HG03025 (cell line): ENCODE results near the gene OXT.
A peak's percentile ranks its signal among the peaks of the same experiment; 100 is the strongest.
"Not testable (repeated sequence)": the region's sequence is repeated elsewhere in the genome, so short reads cannot be mapped to it uniquely, and the experiment has no call there.

Experiments used
- ATAC-seq: cut with Tn5 transposase; IDR thresholded peaks from one replicate; pipeline ENCODE4 v1.9.1; 2021; ENCODE audit warnings: mild to moderate bottlenecking, moderate library complexity; ENCODE audit not compliant: unreplicated experiment, low FRiP score

Gene OXT

DNA sequence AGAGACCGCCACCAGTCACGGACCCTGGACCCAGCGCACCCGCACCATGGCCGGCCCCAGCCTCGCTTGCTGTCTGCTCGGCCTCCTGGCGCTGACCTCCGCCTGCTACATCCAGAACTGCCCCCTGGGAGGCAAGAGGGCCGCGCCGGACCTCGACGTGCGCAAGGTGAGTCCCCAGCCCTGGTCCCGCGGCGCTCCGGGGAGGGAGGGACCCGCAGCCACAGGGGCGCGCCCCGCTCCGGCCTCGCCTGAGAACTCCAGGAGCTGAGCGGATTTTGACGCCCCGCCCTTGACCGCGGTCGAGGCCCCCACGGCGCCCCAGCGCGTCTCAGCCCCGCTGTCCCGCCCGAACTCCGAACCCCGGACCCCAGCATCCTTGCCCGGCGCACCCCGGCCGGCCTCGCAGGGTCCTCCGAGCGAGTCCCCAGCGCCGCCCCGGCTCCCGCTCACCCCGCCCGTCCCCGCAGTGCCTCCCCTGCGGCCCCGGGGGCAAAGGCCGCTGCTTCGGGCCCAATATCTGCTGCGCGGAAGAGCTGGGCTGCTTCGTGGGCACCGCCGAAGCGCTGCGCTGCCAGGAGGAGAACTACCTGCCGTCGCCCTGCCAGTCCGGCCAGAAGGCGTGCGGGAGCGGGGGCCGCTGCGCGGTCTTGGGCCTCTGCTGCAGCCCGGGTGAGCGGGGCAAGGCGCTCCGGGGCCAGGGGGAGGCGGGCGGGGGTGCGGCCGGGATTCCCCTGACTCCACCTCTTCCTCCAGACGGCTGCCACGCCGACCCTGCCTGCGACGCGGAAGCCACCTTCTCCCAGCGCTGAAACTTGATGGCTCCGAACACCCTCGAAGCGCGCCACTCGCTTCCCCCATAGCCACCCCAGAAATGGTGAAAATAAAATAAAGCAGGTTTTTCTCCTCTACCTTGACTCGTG is at the start of gene OXT:
Gene OXT, plus strand, starts transcription at position 11 of the 920 bp plus-strand sequence. Its CDS starts 36 bp downstream, at position 47.
- no peak for ATAC-seq

DNA sequence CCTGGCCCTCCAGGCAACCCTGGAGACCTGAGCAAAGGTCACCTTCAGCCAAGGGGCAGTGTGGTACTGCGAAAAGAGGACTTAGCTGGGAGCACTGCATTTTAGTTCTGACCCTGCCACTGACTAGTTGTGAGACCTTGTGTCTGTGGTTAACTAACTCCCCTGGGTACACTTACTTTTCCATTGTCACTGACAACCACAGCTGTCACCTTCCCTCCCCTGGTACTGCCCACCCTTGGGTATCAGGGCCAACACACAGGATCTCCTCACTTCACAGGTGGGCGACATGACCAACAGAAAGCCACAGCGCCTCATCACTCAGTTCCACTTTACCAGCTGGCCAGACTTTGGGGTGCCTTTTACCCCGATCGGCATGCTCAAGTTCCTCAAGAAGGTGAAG is 49.6 kb upstream of the OXT start:
- no peak for ATAC-seq

DNA sequence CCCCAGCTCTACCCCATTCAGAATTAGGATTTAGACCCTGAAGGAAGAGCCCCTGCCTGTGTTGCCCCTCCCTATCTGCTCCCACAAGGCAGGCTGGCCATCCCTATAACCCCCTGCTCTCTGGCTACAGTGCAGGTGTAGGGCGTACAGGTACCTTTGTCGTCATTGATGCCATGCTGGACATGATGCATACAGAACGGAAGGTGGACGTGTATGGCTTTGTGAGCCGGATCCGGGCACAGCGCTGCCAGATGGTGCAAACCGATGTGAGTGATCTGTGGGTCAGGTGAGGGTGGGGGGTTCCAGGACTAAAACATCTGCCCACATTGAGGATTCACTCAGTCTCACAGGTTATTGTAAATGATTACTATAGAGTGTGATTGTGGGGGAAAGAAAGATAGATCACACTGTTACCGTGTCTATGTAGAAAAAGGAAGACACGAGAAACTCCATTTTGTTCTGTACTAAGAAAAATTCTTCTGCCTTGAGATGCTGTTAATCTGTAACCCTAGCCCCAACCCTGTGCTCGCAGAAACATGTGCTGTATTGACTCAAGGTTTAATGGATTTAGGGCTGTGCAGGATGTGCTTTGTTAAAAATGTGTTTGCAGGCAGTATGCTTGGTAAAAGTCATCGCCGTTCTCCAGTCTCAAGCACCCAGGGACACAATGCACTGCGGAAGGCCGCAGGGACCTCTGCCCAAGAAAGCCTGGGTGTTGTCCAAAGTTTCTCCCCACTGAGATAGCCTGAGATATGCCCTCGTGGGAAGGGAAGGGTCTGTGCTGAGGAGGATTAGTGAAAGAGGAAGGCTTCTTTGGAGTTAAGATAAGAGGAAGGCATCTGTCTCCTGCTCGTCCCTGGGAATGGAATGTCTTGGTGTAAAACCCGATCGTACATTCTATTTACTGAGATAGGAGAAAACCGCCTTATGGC is 48.6 kb upstream of the OXT start:
- not testable (repeated sequence) for ATAC-seq

DNA sequence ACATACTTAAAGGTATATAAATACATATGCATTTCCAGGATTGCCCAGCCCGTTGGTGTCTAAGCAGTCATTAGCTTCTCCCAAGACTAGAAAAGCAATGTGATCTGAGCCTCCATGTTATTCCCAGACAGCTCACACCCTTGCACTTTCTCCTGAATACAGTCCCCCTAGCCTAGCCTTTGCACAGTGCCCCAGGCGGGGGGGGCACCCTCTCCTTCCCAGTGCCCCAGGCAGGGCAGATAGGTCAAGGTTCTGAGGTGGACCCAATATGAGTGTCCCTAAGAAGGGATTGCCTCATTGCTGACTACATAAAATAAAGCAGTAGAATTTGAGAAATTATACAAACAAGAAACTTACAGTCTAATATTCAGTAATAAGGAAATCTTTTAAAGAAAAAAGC is 43.4 kb upstream of the OXT start:
- no peak for ATAC-seq

DNA sequence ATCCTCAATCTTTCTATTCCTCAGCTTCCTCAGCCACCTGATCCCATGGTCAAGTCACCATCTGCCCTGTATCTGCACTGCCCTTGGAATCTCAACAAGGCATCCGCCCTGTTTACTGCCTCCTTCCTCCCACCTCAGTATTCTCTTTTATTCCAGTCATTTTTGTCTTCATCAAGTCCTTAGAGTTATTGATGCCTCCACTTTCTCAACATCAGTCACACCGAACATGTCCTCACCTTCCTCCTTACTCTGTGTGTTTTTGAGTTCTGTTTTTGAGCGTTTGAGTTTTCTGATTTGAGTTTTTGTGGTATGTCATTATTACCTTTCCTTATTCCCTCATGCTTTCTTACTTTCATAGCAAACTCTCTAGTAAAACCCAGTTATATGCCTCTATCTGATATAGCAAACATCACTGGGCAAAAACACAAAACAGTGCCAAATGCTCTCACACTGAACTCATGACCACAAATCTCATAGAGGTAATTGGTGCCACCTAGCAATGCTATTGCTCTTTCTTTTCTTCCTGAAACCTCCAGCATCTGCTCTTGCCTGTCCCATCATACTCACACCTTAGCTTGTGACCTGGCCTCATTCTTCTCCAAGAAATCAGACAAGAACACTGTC is 39.8 kb upstream of the OXT start:
- ATAC-seq: no peak

DNA sequence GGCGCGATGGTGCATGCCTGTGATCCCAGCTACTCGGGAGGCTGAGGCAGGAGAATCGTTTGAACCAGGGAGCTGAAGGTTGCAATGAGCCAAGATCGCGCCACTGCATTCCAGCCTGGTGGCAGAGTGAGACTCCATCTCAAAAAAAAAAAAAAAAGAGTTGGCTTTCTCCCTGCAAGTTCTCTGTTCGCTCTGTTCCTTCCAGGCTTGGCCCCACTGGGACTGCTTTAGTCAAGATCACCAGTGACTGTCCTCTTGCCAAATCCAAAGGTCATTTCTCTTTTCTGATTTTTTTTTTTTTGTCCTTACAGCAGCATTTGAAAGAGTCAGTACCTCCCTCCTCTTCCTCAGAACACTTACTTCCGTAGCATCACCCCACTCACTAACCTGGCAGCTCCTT is 38.8 kb upstream of the OXT start:
- no peak for ATAC-seq

DNA sequence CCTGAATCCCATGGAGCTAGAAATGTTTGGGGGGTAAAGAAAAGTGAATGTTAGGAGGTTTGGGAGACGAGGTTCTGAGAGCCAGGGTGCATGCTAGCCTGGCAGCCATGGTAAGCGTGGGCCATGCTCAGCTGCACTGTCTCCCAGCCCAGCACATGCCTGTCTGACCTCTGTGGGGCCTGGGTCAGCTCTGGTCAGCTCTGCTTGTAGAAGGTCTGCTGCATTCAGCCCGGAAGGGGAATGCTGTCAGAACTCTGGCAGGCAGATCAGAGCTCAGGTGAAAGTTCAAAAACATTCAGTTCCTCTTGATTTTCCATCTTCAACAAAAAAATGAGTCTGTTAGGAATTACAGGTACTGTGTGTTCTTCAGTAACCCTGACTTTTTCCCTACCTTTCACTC is 33.8 kb upstream of the OXT start:
- no peak for ATAC-seq

DNA sequence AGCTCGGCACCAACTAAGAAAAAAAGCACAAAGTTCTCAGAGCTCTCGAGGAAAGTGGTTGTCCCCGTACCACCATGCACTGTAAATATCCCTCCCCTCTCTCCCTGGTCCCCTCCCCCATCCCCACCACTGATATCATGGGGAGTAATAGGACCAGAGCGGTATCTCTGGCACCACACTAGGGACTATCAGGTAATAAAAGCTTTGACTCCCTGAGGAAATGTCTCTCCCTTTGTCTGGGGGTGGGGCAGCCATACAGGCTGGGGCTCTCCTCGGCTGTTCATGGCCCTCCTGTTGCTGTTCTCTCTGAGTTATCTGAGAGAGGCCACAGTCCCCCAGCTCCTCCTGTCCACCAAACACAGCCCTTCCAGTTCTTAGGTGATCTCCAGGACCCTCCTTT is 33.0 kb upstream of the OXT start:
- ATAC-seq: no peak

DNA sequence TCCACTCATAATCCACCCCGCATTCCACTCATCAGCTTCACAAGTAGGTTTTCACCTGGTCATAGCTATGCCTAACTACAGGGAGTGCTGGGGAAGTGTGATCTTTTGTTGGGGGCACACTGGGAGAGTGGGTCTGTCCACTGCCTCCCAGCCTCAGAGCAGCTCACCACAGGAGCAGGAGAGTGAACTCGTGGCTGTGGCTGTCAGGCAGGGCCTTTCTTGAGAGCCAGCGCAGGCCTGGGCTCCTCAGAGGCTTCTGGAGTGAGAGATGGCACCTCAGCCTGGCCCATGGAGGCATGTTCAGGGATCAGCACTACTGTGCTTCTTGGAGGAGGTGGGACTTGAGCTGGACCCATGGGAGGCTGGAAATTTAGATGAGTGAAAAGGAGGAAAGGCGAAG is 32.0 kb upstream of the OXT start:
- no peak for ATAC-seq

DNA sequence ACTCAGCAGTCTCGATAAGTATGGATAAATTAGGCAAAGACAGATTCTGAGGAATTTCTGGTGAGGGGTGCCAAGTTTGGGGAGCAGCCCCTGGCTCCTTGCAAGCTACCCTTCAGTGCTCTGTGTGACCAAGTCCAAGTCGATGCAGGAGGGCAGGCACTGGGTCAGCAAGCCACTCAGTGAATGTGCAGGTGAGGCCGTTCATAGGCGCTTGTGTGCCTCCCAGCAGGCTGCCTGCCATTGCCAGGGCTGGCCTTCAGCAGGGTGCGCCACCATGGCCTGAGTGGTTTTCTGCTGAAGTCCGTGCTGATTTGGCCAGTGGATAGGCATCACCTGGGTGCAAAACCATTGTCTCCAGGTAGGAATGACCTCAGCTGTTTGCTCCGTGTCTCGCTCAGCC is 31.3 kb upstream of the OXT start:
- ATAC-seq: no peak

DNA sequence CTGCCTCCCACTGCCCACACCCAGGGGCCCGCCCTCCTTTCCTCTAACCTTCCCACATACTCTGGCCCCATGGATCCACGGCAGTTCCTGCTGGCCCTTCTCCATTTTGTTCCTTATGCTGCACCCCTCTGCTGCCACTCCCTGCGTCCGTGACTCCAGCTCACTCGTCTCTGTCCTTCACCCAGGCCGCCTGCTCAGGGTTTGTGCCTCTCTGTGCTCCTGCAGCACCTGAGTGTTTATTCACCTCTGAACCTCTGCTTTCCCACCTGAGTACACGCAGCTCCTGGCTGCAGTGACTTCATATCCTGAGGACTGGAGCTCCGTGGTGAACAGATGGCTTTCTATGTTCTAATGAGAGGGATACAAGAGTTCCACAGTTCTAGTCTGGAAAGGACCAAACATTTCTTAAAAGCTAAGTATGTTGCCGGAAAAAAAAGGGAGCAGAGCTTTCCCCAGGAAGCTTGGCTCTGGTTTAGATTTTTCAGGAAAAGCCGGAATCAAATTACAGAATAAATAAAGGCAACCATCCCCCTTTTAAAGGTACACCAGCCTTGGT is 29.5 kb upstream of the OXT start:
- no peak for ATAC-seq

DNA sequence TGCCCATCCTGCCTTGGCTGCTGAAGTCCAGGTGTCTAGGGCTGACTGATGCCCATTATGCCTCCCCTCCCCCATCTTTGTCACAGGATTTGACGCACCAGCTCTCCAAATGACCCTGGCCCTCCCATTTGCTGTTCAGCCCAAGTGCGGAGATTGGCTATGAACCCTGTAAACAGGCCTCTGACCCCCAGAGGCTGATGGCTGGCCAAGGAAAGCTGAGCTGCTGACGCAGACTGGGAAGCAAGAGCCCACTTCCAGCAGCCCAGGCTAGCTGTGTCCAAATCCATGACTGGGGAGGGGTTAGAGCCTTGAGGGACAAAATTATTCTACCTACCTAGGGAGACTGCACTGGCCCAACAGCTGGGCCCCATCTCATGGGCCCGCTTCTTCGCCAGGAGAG is 28.8 kb upstream of the OXT start:
- no peak for ATAC-seq

DNA sequence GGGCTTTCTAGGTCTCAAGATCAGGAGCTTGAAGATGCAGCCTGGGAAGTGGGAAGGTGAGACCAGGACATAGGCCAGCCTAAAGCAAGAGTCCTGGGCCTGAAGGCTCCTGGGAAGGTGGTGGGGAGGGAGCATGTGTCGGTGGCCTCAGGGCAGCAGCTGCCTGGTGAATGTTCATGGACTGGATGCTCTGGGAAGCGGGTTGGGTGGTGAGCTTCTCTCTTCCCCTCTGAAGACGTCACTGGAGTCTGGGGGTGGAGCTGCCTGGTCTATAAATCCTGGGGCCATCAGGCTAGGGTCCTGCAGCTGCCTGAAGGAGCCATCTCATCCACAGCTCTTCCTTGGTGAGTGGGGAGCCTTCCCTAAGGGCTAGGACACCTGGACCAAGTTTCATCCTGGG is 28.1 kb upstream of the OXT start, which contains the start of gene GNRH2:
Gene GNRH2, plus strand, starts transcription at position 301 of the 400 bp plus-strand sequence. CDS start 793 bp downstream, outside the sequence.
- ATAC-seq: no peak

DNA sequence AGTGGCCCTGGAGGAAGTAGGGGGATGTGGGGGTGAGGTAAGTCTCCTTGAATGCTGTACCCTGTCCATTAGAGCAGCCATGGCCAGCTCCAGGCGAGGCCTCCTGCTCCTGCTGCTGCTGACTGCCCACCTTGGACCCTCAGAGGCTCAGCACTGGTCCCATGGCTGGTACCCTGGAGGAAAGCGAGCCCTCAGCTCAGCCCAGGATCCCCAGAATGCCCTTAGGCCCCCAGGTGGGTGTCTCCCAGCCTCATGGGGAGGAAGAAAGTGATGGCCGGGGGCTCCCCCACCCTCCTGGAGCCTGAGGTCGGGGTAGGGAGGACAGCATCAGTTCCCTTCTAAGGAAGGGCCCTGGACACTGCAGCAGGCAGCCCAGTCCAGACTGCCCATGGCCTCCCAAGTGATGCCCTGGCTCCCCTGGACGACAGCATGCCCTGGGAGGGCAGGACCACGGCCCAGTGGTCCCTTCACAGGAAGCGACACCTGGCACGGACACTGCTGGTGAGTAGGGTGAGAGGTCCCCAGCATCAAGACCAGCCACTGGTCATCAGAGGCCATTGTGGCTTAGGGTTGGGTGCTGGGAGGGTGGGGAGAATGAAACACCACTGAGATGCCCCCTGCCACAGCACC is 27.0 kb upstream of the OXT start:
- ATAC-seq: no peak

DNA sequence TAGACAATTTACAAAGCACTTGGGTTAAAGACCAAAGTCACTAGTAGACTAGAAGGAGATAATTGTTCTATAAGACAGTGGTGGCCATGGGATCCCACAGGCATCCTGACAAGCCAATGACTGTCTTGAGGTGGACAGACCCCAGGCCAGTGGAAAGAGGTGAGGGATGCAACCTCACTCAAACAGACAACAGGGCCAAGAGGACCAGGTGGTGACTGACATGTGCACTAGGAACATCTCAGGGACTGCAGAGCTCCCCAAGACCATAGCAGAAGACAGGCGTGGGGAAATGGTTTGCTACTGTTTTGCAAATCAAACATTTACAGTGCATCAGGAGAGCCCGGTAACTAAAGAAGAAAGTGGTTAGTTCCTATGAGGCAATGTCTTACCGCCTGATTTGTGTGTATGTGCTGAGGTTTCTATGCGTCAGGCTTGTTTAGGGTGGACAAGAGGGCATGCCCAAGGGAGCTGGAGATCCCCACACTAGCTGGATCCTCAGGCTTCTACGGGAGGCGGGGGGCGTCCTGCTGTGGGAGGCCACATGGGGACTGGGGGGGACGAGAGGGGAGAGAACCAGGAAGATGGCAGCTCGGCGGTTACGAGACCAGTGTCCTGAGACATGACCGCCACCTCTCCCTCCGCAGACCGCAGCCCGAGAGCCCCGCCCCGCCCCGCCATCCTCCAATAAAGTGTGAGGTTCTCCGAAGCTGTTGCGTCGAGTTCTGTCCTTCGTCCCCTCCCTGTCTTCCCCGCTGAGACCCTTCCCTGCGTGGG is 26.2 kb upstream of the OXT start:
- ATAC-seq: peak; percentile 40

DNA sequence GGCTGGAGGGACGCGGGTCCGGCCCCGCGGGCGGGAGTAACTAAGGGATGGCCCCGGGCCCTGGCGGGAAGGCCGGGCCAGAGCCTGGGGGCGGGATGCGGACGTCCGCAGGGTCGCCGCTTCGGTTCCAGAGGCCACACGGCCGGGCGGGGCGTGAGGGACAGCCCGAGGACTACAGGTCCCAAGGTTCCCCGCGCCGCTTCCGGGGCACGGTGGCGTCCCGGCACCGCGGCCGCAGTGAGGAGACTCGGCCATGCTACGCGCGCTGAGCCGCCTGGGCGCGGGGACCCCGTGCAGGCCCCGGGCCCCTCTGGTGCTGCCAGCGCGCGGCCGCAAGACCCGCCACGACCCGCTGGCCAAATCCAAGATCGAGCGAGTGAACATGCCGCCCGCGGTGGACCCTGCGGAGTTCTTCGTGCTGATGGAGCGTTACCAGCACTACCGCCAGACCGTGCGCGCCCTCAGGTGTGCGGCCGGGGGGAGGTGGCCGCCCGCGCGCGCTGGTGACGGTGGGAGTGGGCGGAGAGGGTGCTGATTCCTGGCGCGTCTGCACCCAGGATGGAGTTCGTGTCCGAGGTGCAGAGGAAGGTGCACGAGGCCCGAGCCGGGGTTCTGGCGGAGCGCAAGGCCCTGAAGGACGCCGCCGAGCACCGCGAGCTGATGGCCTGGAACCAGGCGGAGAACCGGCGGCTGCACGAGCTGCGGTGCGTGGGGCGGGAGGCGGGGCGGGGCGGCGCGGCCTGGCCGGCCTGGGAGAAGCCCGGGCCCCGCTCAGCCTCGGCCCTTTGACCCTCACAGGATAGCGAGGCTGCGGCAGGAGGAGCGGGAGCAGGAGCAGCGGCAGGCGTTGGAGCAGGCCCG is 25.4 kb upstream of the OXT start, which contains the start of gene MRPS26:
Gene MRPS26, plus strand, starts transcription at position 237 of the 861 bp plus-strand sequence. Its CDS starts 17 bp downstream, at position 254.
- peak; percentile 86 for ATAC-seq

DNA sequence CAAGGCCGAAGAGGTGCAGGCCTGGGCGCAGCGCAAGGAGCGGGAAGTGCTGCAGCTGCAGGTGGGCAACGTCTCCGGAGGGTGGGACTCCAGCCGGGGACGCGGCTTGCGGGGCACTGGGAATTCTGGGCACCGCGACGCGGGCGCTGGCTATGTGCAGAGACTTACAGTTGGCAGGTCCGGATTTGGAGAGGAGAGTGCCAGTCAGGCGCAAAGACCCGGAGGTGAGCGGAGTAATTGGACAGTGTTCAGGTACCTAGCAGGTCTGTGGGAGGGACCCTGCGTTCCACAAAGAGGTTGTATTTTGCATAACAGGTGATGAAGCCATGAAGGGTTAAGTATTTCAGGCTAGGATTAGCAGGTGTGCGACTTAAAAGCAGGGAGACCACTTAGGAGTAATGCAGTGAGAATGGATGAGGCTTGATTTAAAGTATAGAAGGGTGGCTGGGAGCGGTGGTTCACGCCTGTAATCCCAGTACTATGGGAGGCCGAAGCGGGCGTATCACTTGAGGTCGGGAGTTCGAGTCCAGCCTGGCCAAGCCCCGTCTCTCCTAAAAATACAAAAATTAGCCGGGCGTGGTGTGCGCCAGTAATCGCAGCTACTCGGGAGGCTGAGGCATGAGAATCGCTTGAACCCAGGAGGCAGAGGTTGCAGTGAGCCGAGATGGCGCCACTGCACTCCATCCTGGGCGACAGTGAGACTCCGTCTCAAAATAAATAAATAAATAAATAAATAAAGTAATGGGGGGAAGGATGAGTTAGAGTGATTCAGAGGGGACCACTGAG is 24.6 kb upstream of the OXT start:
- ATAC-seq: peak; percentile 9
